ENCODE results near the gene CACNA1G. TPM values are rescaled to one million over a fixed set of nuclear protein-coding genes. Genes with fewer than 3 reads are reported as not detected.
A peak's percentile ranks its signal among the peaks of the same experiment; 100 is the strongest.

CACNA1G gene
- total and polyA plus RNA-seq, 9 of the 15 experiments (the other 6 are each of a cell fraction or from before 2014, with no cell fraction given): 0.01 TPM; not detected in 8

DNA sequence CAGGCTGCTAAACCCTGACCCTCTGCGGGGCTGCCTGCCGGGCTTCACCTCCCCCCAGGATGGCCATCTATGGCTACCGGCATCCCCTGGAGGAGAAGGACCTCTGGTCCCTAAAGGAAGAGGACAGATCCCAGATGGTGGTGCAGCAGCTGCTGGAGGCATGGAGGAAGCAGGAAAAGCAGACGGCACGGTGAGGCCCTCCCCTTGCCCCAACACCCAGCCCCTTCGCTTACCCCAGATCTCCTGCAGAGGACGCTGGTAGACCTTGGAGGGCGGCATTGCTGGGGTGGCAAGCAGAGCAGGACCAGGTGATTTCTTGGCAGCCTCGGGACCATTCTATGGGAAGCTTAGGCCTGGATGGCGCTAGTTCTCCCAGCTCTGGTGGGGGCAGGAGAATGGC, 98.7 kb downstream of the CACNA1G start:
- ChIA-PET POLR2A (interaction anchor here (0.7 to 2.1 kb wide), 3 partner anchors 11 to 20 kb away, joined by 3 to 5 read pairs (median 4); no protein-coding TSS in a partner anchor), CTCF (ENCODE audit: low intra/inter-chr PET ratio) (no interaction called here)
- no peak for ATAC-seq
- Histone ChIP-seq H2AFZ (ENCODE audit: low read depth, low read length) (peak overlapping the region; percentile 44; the same call in 1 of the 2 replicates), H3K27me3 (ENCODE audit: control insufficient read depth in 2 of 2, insufficient read depth in 2 of 2, low read length in 2 of 2) (no peaks in the 10 kb centered on the region; a peak in 1 of 5 replicates), H3K27ac (ENCODE audit: extremely low read depth, low read depth, low read length) (no peak overlapping the region), H3K4me3 (no peak overlapping the region), H3K79me2 (ENCODE audit: control insufficient read depth, insufficient read depth, low read length) (no peaks in the 10 kb centered on the region), H3K4me2 (ENCODE audit: insufficient read depth, low read length) (no peak overlapping the region), H4K20me1 (replicated peaks; ENCODE audit: control insufficient read depth, insufficient read depth, low read length) (no peaks in the 10 kb centered on the region), H3K9me1 (ENCODE audit: control insufficient read depth, insufficient read depth, low read length) (peaks cover 8% of the 10 kb centered on the region), H3K36me3 (ENCODE audit: control insufficient read depth, insufficient read depth, low read length) (no peaks in the 10 kb centered on the region), H3K4me1 (replicated peaks in 1 of 2; ENCODE audit: control insufficient read depth in 2 of 2, insufficient read depth in 2 of 2, low read length in 2 of 2) (peaks cover 50 to 55% of the 10 kb centered on the region in 2 experiments), H3K9me3 (replicated peaks; ENCODE audit: control insufficient read depth, insufficient read depth, low read depth, low read length) (no peaks in the 10 kb centered on the region), H3K9ac (ENCODE audit: insufficient read depth in 1 of 2, low read depth in 2 of 2, low read length in 2 of 2) (peak overlapping the region in 1 of 2 experiments; percentile 66; a peak in 2 of 4 replicates)
- WGBS (ENCODE audit: insufficient coverage, low coverage, missing lambda C conversion rate): 82% methylated on average over 8 of the region's 10 CpGs
- in situ Hi-C loops (cut with MboI): no loop called here
- no peak for FAIRE-seq
- no TSS peak for BruUV-seq (replicated peaks)
- no peak for TF ChIP-seq ESRRA (IDR thresholded peaks at IDR 0.05; ENCODE audit: borderline replicate concordance, low read depth)
- no peak for TF ChIP-seq MCM5 (IDR thresholded peaks at IDR 0.05; ENCODE audit: low read depth)
- no peak for TF ChIP-seq DDX20 (tag; IDR thresholded peaks at IDR 0.05; ENCODE audit: low read depth)
- no peak for TF ChIP-seq NCOA4 (IDR thresholded peaks at IDR 0.05; ENCODE audit: partially characterized antibody)
- no peak for TF ChIP-seq ZSCAN32 (CRISPR knock-in tag; IDR thresholded peaks at IDR 0.05)
- TF ChIP-seq, protein P1, sequence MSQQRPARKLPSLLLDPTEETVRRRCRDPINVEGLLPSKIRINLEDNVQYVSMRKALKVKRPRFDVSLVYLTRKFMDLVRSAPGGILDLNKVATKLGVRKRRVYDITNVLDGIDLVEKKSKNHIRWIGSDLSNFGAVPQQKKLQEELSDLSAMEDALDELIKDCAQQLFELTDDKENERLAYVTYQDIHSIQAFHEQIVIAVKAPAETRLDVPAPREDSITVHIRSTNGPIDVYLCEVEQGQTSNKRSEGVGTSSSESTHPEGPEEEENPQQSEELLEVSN (IDR thresholded peaks at IDR 0.05; ENCODE audit: borderline replicate concordance in 1 of 2, extremely low read depth in 1 of 2, insufficient read depth in 1 of 2, insufficient read length in 1 of 2, low read depth in 1 of 2, low read length in 1 of 2, poor library complexity in 1 of 2, severe bottlenecking in 1 of 2): no peak
- TF ChIP-seq, protein P2, sequence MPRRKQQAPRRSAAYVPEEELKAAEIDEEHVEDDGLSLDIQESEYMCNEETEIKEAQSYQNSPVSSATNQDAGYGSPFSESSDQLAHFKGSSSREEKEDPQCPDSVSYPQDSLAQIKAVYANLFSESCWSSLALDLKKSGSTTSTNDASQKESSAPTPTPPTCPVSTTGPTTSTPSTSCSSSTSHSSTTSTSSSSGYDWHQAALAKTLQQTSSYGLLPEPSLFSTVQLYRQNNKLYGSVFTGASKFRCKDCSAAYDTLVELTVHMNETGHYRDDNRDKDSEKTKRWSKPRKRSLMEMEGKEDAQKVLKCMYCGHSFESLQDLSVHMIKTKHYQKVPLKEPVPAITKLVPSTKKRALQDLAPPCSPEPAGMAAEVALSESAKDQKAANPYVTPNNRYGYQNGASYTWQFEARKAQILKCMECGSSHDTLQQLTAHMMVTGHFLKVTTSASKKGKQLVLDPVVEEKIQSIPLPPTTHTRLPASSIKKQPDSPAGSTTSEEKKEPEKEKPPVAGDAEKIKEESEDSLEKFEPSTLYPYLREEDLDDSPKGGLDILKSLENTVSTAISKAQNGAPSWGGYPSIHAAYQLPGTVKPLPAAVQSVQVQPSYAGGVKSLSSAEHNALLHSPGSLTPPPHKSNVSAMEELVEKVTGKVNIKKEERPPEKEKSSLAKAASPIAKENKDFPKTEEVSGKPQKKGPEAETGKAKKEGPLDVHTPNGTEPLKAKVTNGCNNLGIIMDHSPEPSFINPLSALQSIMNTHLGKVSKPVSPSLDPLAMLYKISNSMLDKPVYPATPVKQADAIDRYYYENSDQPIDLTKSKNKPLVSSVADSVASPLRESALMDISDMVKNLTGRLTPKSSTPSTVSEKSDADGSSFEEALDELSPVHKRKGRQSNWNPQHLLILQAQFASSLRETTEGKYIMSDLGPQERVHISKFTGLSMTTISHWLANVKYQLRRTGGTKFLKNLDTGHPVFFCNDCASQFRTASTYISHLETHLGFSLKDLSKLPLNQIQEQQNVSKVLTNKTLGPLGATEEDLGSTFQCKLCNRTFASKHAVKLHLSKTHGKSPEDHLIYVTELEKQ (CRISPR knock-in tag; IDR thresholded peaks at IDR 0.05): no peak
- no peak for TF ChIP-seq ZNF445 (CRISPR knock-in tag; IDR thresholded peaks at IDR 0.05; ENCODE audit: low read depth)
- TF ChIP-seq, protein P3, sequence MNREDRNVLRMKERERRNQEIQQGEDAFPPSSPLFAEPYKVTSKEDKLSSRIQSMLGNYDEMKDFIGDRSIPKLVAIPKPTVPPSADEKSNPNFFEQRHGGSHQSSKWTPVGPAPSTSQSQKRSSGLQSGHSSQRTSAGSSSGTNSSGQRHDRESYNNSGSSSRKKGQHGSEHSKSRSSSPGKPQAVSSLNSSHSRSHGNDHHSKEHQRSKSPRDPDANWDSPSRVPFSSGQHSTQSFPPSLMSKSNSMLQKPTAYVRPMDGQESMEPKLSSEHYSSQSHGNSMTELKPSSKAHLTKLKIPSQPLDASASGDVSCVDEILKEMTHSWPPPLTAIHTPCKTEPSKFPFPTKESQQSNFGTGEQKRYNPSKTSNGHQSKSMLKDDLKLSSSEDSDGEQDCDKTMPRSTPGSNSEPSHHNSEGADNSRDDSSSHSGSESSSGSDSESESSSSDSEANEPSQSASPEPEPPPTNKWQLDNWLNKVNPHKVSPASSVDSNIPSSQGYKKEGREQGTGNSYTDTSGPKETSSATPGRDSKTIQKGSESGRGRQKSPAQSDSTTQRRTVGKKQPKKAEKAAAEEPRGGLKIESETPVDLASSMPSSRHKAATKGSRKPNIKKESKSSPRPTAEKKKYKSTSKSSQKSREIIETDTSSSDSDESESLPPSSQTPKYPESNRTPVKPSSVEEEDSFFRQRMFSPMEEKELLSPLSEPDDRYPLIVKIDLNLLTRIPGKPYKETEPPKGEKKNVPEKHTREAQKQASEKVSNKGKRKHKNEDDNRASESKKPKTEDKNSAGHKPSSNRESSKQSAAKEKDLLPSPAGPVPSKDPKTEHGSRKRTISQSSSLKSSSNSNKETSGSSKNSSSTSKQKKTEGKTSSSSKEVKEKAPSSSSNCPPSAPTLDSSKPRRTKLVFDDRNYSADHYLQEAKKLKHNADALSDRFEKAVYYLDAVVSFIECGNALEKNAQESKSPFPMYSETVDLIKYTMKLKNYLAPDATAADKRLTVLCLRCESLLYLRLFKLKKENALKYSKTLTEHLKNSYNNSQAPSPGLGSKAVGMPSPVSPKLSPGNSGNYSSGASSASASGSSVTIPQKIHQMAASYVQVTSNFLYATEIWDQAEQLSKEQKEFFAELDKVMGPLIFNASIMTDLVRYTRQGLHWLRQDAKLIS (CRISPR knock-in tag; IDR thresholded peaks at IDR 0.05): no peak
- no peak for TF ChIP-seq NCOA2 (IDR thresholded peaks at IDR 0.05; ENCODE audit: partially characterized antibody in 2 of 2)
- intact Hi-C loops (cut with micrococcal nuclease): no loop called here
- DNase-seq (ENCODE audit: extremely low read depth in 1 of 4, low spot score in 3 of 4): no peak
